MCF 10A (cell line): Measurements from ENCODE around the gene CETN3. TPM values are rescaled to one million over a fixed set of nuclear protein-coding genes. Genes with fewer than 3 reads are reported as not detected.

Source experiments
- BruUV-seq: library from RNA; stranded (reverse); fragments of 400-500 nt; replicated peaks from 2 replicates; lab custom pipeline; 2021; lab: Mats Ljungman, UMichigan
- CTCF ChIA-PET: fragments of 300-600 bp; sonication (Branson Sonifier 250); formaldehyde crosslinking; extraction: SDS; loops from one replicate; lab custom pipeline; 2021; ENCODE audit warnings: antibody characterized with exemption, inconsistent platforms; lab: Yijun Ruan, JAX
- POLR2A ChIA-PET: fragments of 300-600, 350-650 bp; sonication (Branson Sonifier 250); formaldehyde crosslinking; extraction: SDS; loops from one replicate; lab custom pipeline; 2020; ENCODE audit warnings: antibody characterized with exemption, inconsistent platforms; lab: Yijun Ruan, JAX
- DNase-seq: peaks from one replicate; pipeline ENCODE4 v3.0.0-alpha.2; 2018; ENCODE audit not compliant: unreplicated experiment
- H3K27ac Mint-ChIP-seq: one replicate; pipeline ENCODE4 v1.8.0; 2022; ENCODE audit warnings: mild to moderate bottlenecking, low read depth, mixed read lengths; ENCODE audit not compliant: unreplicated experiment
- H3K27me3 Mint-ChIP-seq: one replicate; pipeline ENCODE4 v1.8.0; 2022; ENCODE audit warnings: mixed read lengths; ENCODE audit not compliant: insufficient read depth, unreplicated experiment
- H3K36me3 Mint-ChIP-seq: one replicate; pipeline ENCODE4 v1.8.0; 2022; ENCODE audit warnings: mild to moderate bottlenecking, moderate library complexity, mixed read lengths; ENCODE audit not compliant: insufficient read depth, unreplicated experiment
- H3K4me1 Mint-ChIP-seq: one replicate; pipeline ENCODE4 v1.8.0; 2022; ENCODE audit warnings: mixed read lengths; ENCODE audit not compliant: insufficient read depth, unreplicated experiment
- H3K4me3 Mint-ChIP-seq: one replicate; pipeline ENCODE4 v1.8.0; 2022; ENCODE audit warnings: mild to moderate bottlenecking, moderate library complexity, mixed read lengths; ENCODE audit not compliant: unreplicated experiment
- H3K9me3 Mint-ChIP-seq: one replicate; pipeline ENCODE4 v1.8.0; 2022; ENCODE audit warnings: mixed read lengths; ENCODE audit not compliant: unreplicated experiment
- intact Hi-C: fragments of 100-400 bp; cut with micrococcal nuclease; formaldehyde crosslinking; loops from 2 replicates; pipeline ENCODE4 v1.14.1; 2022
- total RNA-seq: library from RNA; stranded (reverse); gene quantifications from 2 replicates; pipeline ENCODE4 v1.2.3, GENCODE V29; 2022
- TF ChIP-seq, protein P1 (sequence below): fragments of 200-600 bp; IDR thresholded peaks from one replicate; pipeline ENCODE4 v1.8.0; 2022; ENCODE audit warnings: antibody characterized with exemption, mild to moderate bottlenecking; ENCODE audit not compliant: unreplicated experiment

The CETN3 gene
- total RNA-seq, 1 experiment from 2014 or later, result 24.8 TPM

DNA sequence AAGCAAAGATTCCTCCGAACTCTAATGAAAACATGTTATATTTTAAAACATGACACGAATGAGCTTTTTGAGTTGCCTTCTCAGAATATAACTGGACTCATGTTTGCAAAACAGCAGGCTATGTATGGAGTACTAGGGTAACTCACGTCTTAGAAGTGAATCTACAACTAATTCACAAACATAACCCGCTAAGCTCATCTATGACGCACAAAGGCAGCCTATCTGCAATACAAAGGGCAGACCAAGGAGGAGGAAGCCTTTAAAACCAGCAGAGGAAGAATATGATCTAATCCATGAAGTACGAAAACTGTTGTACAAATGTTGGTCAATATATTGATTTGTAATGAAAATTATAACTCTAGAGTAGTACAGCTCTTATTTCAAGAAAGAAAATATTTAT is 67.0 kb downstream of the CETN3 start:
- CTCF ChIA-PET, result interaction anchor here (0.8 kb wide), 1 partner anchor 43 kb away, joined by 3 read pairs; no protein-coding TSS in a partner anchor
- Mint-ChIP-seq H3K27me3 (peaks cover 73% of the 10 kb centered on the region), H3K36me3 (no peaks in the 10 kb centered on the region), H3K9me3 (no peaks in the 10 kb centered on the region), H3K27ac (no peak overlapping the region), H3K4me3 (no peak overlapping the region), H3K4me1 (no peaks in the 10 kb centered on the region)
- TF ChIP-seq, protein P1, sequence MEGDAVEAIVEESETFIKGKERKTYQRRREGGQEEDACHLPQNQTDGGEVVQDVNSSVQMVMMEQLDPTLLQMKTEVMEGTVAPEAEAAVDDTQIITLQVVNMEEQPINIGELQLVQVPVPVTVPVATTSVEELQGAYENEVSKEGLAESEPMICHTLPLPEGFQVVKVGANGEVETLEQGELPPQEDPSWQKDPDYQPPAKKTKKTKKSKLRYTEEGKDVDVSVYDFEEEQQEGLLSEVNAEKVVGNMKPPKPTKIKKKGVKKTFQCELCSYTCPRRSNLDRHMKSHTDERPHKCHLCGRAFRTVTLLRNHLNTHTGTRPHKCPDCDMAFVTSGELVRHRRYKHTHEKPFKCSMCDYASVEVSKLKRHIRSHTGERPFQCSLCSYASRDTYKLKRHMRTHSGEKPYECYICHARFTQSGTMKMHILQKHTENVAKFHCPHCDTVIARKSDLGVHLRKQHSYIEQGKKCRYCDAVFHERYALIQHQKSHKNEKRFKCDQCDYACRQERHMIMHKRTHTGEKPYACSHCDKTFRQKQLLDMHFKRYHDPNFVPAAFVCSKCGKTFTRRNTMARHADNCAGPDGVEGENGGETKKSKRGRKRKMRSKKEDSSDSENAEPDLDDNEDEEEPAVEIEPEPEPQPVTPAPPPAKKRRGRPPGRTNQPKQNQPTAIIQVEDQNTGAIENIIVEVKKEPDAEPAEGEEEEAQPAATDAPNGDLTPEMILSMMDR, result no peak
- POLR2A ChIA-PET, result interaction anchor here (0.5 kb wide), 1 partner anchor 13 kb away, joined by 3 read pairs; no protein-coding TSS in a partner anchor
- no TSS peak for BruUV-seq
- no peak for DNase-seq
- intact Hi-C loops, result no loop called here

Other genes with a start within 250 kb of the CETN3 start
- 9.1 and 9.4 TPM in 2 replicates for gene MBLAC2, start 65.0 kb upstream of the CETN3 start, total RNA-seq
- gene POLR3G, start 65.1 kb upstream of the CETN3 start, total RNA-seq, result 13.2 and 13.6 TPM in 2 replicates
- 25.6 and 27.4 TPM in 2 replicates for gene LYSMD3, start 119.8 kb upstream of the CETN3 start, total RNA-seq
- 0.22 TPM in 1 of 2 replicates, not detected in the other for gene ADGRV1, start 149.0 kb upstream of the CETN3 start, total RNA-seq